ENCODE data around the gene ABCC2. TPM values are rescaled to one million over a fixed set of nuclear protein-coding genes. Genes with fewer than 3 reads are reported as not detected.

The ABCC2 gene
- polyA plus RNA-seq, 1 donor from 2014 or later: 2.0 TPM

DNA sequence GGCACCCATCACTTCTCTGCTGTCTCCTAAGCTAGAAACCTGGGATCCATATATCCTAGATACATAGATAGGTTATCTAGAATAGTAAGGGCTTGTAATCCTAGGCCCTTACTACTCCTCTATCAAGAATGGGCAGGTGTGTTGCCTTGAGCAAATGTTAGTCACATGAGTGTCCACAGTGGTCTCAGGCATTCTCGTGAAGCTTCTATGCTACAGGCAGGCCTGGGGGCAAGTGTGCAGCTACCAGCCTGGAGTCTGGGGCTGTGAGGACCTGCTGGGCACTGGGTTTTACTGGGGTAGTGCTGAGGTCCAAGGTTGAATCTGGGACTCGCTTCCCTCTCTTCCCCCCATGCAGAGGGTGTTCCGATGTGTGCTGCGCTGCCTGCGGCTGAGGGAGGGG lies 91.4 kb downstream of the ABCC2 start:
- Histone ChIP-seq H3K79me2 (replicated peaks; ENCODE audit: insufficient read depth, low read length) (no peaks in the 10 kb centered on the region), H3K4me2 (ENCODE audit: low read length) (no peak overlapping the region), H4K20me1 (ENCODE audit: insufficient read depth) (no peaks in the 10 kb centered on the region), H3K36me3 (ENCODE audit: insufficient read depth, low read length) (no peaks in the 10 kb centered on the region), H3K9me3 (ENCODE audit: low read length) (no peaks in the 10 kb centered on the region), H2AFZ (ENCODE audit: low read depth, low read length) (no peak overlapping the region), H3K9ac (ENCODE audit: low read length) (no peak overlapping the region), H3K9me2 (ENCODE audit: insufficient read depth, low read length) (no peaks in the 10 kb centered on the region), H3K27ac (ENCODE audit: low read length) (no peak overlapping the region), H3K27me3 (ENCODE audit: insufficient read depth, low read depth, low read length) (no peaks in the 10 kb centered on the region), H3F3A (ENCODE audit: insufficient read depth, low read length, poor library complexity, severe bottlenecking) (no peaks in the 10 kb centered on the region), H3K4me3 (ENCODE audit: low read length) (no peak overlapping the region)
- TF ChIP-seq, protein P1, sequence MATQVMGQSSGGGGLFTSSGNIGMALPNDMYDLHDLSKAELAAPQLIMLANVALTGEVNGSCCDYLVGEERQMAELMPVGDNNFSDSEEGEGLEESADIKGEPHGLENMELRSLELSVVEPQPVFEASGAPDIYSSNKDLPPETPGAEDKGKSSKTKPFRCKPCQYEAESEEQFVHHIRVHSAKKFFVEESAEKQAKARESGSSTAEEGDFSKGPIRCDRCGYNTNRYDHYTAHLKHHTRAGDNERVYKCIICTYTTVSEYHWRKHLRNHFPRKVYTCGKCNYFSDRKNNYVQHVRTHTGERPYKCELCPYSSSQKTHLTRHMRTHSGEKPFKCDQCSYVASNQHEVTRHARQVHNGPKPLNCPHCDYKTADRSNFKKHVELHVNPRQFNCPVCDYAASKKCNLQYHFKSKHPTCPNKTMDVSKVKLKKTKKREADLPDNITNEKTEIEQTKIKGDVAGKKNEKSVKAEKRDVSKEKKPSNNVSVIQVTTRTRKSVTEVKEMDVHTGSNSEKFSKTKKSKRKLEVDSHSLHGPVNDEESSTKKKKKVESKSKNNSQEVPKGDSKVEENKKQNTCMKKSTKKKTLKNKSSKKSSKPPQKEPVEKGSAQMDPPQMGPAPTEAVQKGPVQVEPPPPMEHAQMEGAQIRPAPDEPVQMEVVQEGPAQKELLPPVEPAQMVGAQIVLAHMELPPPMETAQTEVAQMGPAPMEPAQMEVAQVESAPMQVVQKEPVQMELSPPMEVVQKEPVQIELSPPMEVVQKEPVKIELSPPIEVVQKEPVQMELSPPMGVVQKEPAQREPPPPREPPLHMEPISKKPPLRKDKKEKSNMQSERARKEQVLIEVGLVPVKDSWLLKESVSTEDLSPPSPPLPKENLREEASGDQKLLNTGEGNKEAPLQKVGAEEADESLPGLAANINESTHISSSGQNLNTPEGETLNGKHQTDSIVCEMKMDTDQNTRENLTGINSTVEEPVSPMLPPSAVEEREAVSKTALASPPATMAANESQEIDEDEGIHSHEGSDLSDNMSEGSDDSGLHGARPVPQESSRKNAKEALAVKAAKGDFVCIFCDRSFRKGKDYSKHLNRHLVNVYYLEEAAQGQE (IDR thresholded peaks at IDR 0.05; ENCODE audit: borderline replicate concordance): no peak
- no peak for TF ChIP-seq RAD21 (conservative IDR thresholded peaks at IDR 0.05)

DNA sequence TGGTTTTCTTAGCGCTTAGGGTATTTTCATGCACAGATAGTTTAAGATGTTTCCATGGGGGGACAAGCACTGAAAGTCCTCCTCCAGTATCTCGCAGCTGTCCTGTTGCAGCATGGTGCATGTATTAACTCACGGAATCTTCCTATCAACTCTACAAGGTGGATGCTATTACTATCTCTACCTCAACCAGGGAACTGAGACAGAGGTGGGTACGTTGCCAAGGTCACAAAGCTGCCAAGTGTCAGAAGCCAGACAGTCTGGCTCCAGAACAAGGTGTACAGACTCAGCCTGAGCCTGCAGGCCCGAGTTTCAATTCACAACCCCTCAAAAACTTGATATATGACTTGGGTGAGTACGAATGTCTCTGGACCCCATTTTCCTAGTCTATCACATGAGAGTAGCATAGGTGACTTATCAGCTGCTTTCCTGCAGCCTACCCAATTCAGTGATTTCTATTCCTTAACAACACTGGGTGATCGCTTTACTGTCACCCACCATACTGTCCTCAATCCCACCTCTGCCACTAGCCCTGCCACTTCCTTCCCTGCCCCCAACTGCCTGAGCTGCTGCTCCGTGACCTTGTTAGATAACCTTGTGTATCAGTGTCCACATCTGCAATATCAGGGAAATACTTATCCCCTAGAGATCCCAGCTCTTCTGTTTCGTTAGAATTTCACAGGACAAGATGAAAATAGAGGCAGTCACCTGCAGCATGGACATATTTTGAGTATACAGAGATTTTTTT lies 92.1 kb downstream of the ABCC2 start:
- Histone ChIP-seq H4K20me1 (ENCODE audit: insufficient read depth) (no peaks in the 10 kb centered on the region), H3K9ac (ENCODE audit: low read length) (no peak overlapping the region), H3K9me2 (ENCODE audit: insufficient read depth, low read length) (no peaks in the 10 kb centered on the region), H3K79me2 (replicated peaks; ENCODE audit: insufficient read depth, low read length) (no peaks in the 10 kb centered on the region), H2AFZ (ENCODE audit: low read depth, low read length) (no peak overlapping the region), H3F3A (ENCODE audit: insufficient read depth, low read length, poor library complexity, severe bottlenecking) (no peaks in the 10 kb centered on the region), H3K4me2 (ENCODE audit: low read length) (no peak overlapping the region), H3K27me3 (ENCODE audit: insufficient read depth, low read depth, low read length) (no peaks in the 10 kb centered on the region), H3K27ac (ENCODE audit: low read length) (no peak overlapping the region), H3K36me3 (ENCODE audit: insufficient read depth, low read length) (no peaks in the 10 kb centered on the region), H3K9me3 (ENCODE audit: low read length) (no peaks in the 10 kb centered on the region), H3K4me3 (ENCODE audit: low read length) (no peak overlapping the region)
- TF ChIP-seq, protein P1 (IDR thresholded peaks at IDR 0.05; ENCODE audit: borderline replicate concordance): no peak
- TF ChIP-seq EP300 (conservative IDR thresholded peaks at IDR 0.05; ENCODE audit: poor library complexity, severe bottlenecking) (no peak), SMC3 (conservative IDR thresholded peaks at IDR 0.05; ENCODE audit: poor library complexity) (no peak), EZH2 (IDR thresholded peaks at IDR 0.05; ENCODE audit: borderline replicate concordance, insufficient read depth, low read length, poor library complexity, severe bottlenecking) (no peak), RAD21 (conservative IDR thresholded peaks at IDR 0.05) (no peak), MXI1 (conservative IDR thresholded peaks at IDR 0.05; ENCODE audit: poor library complexity, severe bottlenecking) (no peak), TAF1 (IDR thresholded peaks at IDR 0.05; ENCODE audit: low read depth) (no peak), POLR2AphosphoS5 (IDR thresholded peaks at IDR 0.05) (no peak)
- TF ChIP-seq, protein P2, sequence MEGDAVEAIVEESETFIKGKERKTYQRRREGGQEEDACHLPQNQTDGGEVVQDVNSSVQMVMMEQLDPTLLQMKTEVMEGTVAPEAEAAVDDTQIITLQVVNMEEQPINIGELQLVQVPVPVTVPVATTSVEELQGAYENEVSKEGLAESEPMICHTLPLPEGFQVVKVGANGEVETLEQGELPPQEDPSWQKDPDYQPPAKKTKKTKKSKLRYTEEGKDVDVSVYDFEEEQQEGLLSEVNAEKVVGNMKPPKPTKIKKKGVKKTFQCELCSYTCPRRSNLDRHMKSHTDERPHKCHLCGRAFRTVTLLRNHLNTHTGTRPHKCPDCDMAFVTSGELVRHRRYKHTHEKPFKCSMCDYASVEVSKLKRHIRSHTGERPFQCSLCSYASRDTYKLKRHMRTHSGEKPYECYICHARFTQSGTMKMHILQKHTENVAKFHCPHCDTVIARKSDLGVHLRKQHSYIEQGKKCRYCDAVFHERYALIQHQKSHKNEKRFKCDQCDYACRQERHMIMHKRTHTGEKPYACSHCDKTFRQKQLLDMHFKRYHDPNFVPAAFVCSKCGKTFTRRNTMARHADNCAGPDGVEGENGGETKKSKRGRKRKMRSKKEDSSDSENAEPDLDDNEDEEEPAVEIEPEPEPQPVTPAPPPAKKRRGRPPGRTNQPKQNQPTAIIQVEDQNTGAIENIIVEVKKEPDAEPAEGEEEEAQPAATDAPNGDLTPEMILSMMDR (IDR thresholded peaks at IDR 0.05; ENCODE audit: poor library complexity, severe bottlenecking): no peak
